ENCODE results near the gene NEDD4L.

NEDD4L gene

DNA sequence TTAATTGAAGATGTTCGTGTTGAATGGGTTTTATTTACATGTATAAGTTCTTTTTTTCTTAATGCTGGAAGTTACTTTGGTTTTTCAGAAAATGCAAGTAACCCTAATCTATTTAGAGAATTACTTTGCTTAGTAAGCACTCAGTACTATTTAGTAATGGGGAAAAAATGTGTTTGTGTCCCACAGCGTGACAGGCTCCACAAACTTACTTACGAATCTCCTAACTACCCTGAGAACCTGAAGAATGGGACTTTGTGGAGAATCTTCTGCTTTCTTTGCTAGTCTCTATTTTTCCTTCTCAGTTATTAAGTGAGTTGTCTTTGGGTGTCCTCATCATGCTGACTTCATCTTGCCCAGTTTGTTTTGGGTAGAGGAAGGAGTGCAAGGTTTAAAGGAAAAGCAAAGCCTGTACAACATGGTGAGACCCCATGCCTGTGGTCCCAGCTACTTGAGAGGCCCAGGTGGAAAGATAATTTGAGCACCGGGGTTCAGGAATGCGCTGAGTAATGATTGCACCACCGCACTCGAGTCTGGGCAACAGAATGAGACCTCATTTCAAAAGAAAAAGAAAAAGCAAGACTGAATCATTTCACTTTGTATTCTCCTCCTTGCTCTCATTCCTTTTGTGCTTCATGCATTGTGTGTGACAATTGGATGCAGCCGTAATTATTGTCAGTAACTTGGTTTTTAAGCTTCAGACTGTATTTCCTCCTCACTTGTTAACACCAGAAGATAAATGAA lies 10.2 kb downstream of the NEDD4L start:
- no peak for DNase-seq

GRCh38 chr18:58055890-58056558 lies 12.0 kb downstream of the NEDD4L start:
- no peak for DNase-seq

DNA sequence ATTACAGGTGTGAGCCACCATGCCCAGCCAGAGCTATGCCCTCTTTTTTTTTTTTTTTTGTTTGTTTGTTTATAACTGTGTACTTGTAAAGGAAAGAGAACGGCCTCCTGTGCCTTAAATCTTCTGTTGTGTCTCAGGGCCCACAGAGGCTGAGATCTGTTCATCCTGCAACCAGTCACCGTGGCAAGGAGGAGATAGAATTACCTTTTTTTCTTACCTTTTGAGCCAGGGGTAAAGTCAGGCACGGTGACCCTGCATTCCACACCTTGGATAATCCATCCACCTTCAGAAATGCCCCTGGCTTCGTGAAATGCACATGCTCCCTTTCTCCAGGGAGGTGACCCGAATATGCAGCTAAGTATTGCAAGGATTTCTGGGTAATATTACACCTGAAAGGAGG lies 12.8 kb downstream of the NEDD4L start:
- no peak for DNase-seq

DNA sequence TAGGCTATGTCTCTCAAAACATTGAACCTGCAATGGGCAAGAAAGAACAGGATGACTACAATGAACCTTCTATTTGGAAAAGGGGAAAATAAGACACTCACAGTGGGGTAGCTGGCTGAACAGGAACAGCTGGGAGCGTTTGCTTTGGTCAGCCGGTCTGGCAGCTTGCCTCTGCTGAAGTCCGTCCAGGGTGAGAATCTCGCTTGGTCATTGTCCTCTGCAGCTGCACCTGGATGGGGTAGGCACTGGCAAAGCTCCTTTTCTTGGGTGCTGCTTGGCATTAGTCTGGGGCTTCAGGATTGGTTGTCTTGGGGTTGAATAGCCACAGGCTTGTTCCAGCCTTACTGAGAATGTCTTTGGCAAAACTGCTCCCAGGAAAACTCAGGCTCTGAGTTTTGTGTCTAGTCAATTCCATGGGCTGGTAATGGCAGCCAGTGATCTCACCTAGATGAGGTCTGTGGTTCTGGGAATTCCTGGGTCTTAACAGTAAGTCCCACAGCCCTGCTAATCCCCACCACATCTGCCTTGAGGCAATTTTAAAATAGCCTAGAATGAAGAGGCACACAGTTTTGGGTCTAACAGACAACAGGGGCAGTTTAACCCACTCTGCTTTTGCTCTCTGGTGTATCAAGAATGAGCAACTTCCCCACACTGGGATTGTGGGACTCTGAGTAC lies 13.4 kb downstream of the NEDD4L start:
- no peak for DNase-seq

GRCh38 chr18:58058720-58059119 lies 14.7 kb downstream of the NEDD4L start:
- no peak for DNase-seq

DNA sequence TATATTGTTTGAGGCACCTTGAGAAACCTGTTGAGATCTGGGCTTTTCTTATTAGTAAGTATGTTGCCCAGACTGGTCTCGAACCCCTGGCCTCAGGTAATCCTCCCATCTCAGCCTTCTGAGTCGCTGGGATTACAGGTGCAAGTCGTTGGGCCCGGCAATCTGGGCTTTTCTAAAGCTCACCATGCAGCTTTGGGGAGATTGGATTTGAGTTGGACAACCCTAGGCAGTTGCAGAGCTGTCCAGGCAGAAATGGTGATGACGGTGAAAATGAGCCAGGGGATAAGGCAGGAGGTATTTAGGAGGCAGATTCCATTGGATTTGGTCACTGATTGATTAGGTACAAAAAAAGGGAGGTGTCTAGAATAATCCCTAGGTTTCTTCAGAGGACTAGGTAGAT lies 16.2 kb downstream of the NEDD4L start:
- DNase-seq = no peak

DNA sequence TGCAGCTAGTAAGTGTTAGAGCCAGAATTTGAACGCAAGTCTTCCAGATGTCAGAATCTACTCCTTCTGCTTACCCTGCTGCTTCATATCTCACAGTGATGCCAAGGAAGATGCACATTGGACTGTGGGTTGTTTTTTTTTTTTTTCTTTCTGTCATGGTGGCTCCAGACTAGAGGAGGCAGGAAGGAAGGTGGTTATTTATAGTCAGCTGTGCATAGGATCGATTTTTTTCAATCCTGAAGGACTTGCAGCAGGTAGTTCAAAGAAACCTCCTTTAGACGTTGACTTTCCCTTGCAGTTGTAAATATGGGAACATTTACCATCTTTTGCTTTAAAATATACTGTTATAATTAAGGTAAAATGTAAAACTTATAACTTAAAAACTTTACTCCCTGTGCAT lies 17.3 kb downstream of the NEDD4L start:
- no peak for DNase-seq

DNA sequence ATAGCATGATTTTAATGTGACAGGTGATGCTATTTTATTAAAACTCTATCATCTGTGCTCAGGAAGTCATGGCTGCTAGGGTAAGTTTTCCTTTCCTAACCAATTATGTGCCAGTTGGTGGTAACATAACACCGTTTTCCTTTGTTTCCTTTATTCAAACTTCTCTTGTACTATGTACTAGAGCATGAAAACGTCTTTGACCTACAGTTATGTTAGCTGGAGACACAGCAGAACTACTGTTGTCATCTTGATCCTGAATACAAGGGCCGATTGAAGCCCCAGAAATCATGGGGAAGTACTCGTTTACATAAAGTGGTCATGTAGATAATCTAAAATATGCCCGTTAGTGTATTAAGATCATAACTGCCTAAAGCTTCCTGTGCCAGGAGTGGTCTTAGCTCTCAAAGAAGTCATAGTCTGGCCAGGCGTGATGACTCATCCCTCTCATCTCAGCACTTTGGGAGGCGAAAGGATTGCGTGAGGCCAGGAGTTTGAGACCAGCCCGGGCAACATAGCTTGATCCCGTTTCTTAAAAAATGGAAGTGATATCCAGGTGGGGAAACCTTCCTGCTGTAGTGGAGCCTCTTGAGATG lies 20.5 kb downstream of the NEDD4L start:
- DNase-seq = no peak

DNA sequence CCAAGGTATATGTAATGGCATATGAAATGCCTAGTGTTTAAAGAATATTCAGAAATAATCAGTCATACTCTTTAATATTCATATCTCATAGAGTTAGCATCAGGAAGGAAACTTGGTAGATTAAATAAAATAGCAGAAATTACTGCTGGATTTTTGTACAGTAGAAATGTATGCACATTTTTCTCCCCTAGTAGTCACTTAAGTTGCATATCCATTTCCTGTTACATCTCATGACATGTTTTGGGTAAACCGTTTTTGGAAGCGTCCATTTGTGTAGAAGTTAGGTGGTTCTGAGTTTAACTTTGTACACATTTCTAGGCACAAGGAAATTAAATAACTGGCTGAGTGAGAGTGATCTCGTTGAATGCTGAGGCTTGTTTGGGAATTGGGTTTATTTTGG lies 21.9 kb downstream of the NEDD4L start:
- no peak for DNase-seq

GRCh38 chr18:58067601-58068000 lies 23.6 kb downstream of the NEDD4L start:
- no peak for DNase-seq

- DNase-seq = no peak
Measured at GRCh38 chr18:58069099-58069498, 25.1 kb downstream of the NEDD4L start.

DNA sequence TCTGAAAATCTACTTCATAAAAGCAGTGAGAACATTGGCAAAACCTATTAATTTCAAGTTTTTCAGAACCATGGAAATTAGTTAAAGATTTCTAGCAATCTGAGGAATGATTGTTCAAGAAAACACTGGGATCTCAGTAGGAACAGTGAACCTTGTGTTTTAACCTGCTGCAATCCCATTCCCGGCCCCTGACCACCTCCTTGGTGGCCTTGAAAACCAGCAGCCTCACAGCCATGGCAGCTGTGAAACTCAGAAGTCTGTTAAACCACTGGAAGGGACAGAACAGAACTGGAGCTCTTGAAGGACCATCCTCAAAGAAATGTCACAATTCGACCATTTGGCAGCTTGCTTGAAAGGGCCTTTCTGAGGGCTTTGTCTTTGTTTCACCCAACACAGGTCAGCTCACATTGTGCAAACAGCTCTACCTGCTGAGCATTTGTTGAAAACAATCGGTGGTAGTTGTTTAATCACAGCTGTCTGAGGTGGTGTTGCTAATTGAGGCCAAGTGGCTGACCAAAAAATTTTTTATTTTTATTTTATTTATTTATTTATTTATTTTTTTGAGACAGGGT lies 25.8 kb downstream of the NEDD4L start:
- no peak for DNase-seq

DNA sequence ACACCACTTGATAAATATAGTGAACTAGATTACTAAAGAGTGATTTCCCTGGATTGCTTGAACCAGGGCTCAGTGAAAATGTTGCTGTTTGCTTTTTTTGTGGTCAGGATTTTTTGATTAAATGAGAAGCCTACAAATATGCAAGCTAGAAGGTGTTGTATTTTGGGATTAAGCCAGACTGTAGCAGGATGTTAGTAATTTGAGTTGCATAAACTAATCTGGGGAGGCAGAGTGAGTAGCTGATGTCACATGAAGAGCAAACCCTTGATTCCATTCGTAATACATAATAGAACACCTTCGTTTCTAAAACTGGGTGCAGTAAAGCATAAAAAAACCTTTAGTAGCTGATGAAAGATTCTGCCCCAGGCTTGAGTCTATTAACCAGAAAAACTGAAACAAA lies 32.0 kb downstream of the NEDD4L start:
- no peak for DNase-seq

- DNase-seq = no peak
Measured at GRCh38 chr18:58077329-58077728, 33.3 kb downstream of the NEDD4L start.

- no peak for DNase-seq
Measured at GRCh38 chr18:58078889-58079573, 35.0 kb downstream of the NEDD4L start.

- no peak for DNase-seq
Measured at GRCh38 chr18:58080451-58080850, 36.4 kb downstream of the NEDD4L start.

- peak; percentile 24 for DNase-seq
Measured at GRCh38 chr18:58087928-58088690, 44.1 kb downstream of the NEDD4L start.

GRCh38 chr18:58088691-58089065 lies 44.7 kb downstream of the NEDD4L start:
- no peak for DNase-seq

- no peak for DNase-seq
Measured at GRCh38 chr18:58091099-58091611, 47.1 kb downstream of the NEDD4L start.

DNA sequence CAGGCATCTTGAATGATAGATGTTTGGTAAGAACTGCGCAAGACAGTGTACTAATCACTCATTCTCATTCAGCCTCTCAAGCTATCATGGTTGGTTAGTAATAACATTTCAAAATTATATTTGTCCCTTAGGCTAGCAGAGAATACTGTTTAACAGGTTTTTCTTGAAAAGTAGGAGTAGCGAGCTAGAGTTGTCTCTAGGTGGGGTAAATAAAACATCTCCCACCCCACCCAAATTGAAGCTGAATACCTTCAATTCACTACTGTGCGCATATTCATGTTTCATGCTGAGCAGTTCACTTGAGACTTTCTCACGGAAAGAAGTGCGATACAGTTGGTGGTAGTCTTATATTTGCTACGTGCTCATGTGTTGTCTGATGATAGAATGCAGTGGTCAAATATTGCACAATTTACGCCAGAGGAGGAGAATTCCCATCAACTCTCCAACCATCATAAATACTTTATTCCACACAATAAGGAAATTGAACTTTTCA lies 49.3 kb downstream of the NEDD4L start:
- no peak for DNase-seq

- no peak for DNase-seq
Measured at GRCh38 chr18:58095222-58095621, 51.2 kb downstream of the NEDD4L start.

DNA sequence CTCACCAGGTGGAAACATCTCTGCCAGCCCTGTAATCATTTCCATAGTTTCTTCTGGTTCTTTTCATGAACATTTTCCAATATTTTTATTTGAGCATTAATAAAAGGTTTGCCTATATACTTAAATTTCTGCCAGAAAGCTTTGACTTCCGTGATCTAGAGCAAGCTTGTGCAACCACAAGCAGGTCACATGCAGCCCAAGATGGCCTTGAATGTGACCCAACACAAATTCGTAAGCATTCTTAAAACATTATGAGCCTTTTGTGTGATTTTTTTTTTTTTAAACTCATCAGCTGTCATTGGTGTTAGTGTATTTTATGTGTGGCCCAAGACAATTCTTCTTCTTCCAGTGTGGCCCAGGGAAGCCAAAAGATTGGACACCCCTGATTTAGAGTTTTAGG lies 51.6 kb downstream of the NEDD4L start:
- DNase-seq = no peak
